SIG-M5 (cell line): Measurements from ENCODE around the gene MFSD2A.
"Not testable (repeated sequence)": the region's sequence is repeated elsewhere in the genome, so short reads cannot be mapped to it uniquely, and the experiment has no call there.

Experiments used
- DNase-seq: peaks from one replicate; lab custom pipeline; 2025; lab: John Stamatoyannopoulos, UW

MFSD2A gene

DNA sequence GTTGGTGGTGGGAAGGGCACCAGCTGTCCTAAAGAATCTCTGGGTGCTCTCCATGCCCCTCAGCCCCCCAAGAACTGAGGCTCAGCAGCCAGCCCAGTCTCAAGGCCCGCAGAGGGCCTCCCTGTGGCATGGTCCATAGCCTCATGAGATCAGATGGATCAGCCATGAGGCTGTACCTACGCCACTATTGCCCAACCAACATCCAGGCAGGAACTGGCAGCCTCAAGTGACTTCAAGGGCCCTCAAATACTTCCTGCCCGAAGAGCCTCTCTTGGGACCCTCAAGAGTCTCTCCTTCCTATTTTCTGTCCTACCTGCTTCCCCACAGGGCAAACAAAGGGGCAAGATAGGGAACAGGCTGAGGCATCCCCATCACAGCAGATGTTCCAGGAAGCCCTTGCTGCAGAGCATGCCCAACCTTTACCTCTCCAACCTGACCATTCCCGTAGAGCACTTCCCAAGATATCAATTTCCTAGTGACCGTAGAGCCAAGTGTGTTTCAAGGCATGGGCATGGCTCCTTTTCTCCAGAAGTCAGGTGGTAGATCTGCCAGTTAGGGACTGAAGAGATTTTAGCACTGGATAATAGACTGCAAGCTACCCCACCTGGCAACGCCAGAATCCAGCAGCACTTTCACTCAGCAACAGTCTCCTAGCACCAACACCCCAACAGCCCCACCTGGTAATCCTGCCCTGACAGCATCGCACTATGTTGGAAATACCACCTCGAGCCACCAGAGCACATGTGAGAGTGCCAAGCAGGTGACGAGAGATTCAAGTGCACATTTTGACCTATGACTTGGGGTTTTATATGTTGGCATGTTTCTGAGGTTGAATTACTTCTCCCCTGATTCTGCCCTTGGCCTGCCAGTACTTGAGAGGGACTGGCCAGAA lies 13.7 kb upstream of the MFSD2A start:
- DNase-seq: no peak

- no peak for DNase-seq
Measured at GRCh38 chr1:39943471-39944290, 11.3 kb upstream of the MFSD2A start.

DNA sequence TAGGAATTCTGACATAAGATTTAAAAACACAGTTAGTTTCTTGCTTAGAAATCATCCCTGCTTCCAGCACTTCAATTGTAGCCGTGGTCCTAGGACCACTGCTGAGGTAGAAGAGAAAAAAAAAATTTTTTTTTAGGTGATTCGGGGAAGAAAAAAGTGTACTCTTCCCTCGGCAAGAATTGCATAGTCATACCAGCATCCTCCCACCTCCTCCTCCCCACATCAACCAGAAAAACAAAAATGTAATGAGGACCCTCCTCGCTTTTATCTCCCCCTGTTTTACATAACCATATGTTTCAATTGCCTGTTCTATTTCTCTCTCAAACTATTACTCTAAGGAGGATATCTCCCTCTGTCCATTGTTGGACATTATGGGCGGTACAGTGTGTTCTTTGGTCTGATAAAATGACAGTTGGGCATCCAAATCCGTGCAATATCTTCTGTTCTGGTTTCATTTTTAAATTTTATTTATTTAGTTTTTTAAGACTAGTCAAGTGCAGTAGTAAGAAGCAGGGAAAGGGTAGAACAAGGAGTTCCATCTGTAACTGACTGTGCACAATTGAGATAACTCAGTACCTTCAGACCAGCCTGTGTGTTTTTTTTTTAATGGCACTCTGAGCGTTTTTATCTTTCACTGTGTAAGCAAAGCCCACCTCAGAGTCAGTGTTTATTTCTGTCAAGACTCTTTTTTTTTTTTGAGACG lies 10.4 kb upstream of the MFSD2A start:
- no peak for DNase-seq

DNA sequence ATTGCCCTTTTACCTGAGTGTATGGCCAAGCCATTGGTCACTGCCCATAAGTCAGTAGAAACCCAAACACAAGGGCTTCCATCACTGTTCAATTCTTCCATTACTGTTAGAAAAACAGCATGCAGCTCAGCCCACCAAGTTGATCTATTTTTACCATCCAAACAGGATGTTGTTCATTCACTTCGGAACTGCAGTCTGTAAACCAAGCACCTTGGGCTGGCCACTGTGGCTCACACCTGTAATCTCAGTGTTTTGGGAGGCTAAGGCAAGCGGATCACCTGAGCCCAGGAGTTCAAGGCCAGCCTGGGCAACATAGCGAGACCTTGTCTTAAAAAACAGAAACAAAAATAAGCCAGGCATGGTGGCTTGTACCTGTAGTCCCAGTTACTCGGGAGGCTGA lies 8.7 kb upstream of the MFSD2A start:
- no peak for DNase-seq

DNA sequence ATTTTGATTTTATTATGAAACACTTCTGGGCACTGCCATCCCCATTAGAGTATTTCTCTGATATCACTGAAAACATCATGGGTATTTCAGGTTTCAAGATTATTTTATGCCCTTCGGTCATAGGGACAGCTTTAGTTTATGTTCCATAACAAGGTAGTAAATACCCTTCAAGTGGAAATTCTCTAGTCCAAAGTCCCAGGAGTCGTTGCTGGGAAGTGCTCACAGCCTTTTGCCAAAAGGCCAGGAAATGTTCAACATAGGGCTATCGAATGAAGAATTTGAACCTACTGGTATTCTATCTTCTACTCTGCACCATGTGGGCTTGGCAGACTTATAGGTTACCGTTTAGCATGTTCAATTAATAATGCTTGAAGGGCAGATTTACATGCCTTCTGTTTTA lies 7.7 kb upstream of the MFSD2A start:
- DNase-seq: no peak

- no peak for DNase-seq
Measured at GRCh38 chr1:39949891-39950290, 5.1 kb upstream of the MFSD2A start.

DNA sequence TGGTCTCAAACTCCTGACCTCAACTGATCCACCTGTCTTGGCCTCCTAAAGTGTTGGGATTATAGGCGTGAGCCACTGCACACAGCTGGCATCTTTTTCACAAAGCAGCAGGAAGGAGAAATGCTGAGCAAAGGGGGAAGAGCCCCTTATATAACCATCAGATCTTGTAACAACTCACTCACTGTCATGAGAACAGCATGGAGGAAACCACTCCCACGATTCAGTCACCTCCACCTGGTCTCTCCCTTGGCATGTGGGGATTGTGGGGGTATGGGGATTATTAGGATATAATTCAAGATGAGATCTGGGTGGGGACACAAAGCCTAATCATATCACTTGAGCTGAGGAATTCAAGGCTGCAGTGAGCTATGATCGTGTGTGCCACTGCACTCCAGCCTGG lies 3.0 kb upstream of the MFSD2A start:
- no peak for DNase-seq

- DNase-seq: no peak
Measured at GRCh38 chr1:39952359-39953110, 2.4 kb upstream of the MFSD2A start.

DNA sequence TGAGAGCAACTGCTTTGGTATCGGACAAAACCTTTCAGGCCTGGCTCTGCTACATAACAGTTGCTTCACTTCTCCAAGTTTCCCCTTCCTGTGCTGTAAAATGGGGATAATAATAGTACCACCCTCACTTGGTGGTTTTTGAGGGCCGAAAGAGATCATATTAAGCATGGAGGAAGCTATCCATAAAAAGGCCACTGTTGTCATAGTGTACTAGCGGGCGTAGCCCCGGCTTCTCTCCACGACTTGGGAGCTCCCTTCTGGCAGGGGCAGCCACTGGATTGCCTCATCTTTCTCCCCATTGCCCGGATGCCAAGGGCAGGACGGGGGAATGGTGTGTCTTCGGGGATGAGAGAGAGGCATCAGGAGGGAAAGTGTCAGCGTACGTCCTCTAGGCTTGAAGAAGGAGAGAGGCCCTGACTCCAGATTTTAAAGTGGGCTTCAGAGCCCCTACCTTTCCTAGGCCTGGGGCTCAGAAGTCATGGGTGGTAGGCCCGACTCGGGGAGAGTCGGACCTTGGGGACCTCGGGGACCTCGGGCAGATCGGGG lies 548 bp upstream of the MFSD2A start:
- DNase-seq: peak; percentile 73

- no peak for DNase-seq
Measured at GRCh38 chr1:39955547-39956539, 898 bp downstream of the MFSD2A start.

GRCh38 chr1:39957299-39958015 lies 2.5 kb downstream of the MFSD2A start:
- DNase-seq: no peak

- no peak for DNase-seq
Measured at GRCh38 chr1:39958403-39959200, 3.7 kb downstream of the MFSD2A start.

DNA sequence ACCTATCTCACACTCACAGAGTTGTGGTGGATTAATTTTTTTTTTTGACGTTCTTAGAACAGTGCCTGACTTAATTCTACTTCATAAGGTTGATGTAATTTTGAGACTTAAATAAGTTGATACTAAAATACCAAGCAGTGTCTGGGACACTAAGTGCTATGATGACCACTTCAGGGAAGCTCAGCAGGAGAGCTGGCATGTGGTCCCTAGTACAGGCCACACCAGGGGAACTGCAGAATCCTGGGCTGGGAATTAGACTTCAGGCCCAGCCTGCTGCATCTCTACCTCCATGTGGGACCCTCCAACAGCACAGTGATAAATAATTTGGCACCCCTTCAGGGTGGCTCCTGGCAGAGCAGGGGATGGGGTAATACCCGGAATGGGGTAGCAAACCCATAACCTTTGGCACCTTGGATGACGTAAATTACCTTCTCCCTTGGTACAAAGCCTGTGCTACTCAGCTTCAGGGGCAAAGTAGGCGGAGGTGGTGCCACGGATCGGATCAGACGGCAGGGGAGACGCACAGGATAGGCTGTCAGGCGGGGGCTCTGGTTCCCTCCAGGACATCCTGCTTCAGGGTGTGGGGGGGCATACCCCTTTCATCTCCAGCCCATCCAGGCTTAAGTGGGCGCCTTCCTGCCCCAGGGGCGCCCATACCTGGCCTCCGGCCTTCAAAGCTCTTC lies 4.8 kb downstream of the MFSD2A start:
- DNase-seq: no peak

- peak; percentile 24 for DNase-seq
Measured at GRCh38 chr1:39960431-39960958, 5.5 kb downstream of the MFSD2A start.

DNA sequence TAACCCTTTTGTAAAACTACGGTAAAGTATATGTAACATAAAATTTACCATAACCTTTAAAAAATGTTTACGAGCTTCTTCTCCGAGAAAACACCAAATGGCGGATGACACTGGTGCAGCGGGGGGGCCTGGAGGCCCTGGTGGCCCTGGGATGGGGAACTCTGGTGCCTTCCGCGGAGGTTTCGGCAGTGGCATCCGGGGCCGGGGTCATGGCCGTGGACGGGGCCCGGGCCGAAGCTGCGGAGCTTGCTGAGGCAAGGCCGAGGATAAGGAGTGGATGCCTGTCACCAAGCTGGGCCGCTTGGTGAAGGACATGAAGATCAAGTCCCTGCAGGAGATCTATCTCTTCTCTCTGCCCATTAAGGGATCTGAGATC lies 7.5 kb downstream of the MFSD2A start:
- no peak for DNase-seq

- DNase-seq: not testable (repeated sequence)
Measured at GRCh38 chr1:39962964-39963363, 8.0 kb downstream of the MFSD2A start.

DNA sequence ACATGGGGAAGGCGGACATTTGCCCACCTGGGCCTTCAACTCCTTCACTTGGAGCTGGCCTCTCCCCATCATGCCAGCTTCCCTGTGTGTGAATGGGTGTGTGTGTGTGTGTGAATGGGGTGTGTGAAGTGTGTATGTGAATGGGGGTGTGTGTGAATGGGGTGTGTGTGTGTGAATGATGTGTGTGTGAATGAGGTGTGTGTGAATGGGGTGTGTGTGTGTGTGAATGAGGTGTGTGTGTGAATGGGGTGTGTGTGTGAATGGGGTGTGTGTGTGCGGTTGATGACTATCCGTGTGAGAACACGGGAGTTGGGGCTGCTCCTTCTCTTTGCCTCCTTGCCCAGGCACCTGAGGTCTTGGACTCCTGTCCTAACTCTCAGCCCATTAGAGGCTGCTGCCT lies 9.6 kb downstream of the MFSD2A start:
- no peak for DNase-seq

DNA sequence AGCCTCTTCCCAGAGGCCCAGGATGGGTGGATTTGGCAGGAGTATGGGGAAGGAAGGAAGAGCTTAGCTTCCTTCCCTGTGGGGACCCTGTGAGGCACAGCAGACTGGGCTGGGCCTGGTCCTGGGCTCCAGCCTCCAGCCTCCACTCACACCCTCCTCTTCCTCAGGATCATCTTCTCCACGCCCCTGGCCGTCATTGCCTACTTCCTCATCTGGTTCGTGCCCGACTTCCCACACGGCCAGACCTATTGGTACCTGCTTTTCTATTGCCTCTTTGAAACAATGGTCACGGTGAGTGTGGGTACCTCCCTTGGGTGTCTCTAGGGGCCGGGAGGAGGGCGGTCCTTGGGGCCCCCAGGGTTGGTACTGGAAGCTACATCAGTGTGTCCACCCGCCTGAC lies 10.1 kb downstream of the MFSD2A start:
- no peak for DNase-seq
